Peyer's patch (tissue), 4 donors: Measurements from ENCODE around the gene ZNF845. TPM values are rescaled to one million over a fixed set of nuclear protein-coding genes. Genes with fewer than 3 reads are reported as not detected.
A peak's percentile ranks its signal among the peaks of the same experiment; 100 is the strongest.
"Not testable (repeated sequence)": the region's sequence is repeated elsewhere in the genome, so short reads cannot be mapped to it uniquely, and the experiment has no call there.

Experiments
- DNase-seq, 3 donors: peaks; one replicate each; pipeline ENCODE4 v3.0.0-alpha.2; 2017 to 2019
- H3K27ac ChIP-seq, 4 donors: fragments of 200-600 bp; sonication (generic); one replicate each; pipeline ENCODE4 v1.5.1; 2016 to 2019
- H3K27me3 ChIP-seq, 2 donors: fragments of 200-600 bp; sonication (generic); one replicate each; pipeline ENCODE4 v1.5.1; 2019
- H3K36me3 ChIP-seq, 3 donors: fragments of 200-600 bp; sonication (generic); one replicate each; pipeline ENCODE4 v1.5.1; 2016 to 2019
- H3K4me1 ChIP-seq, 4 donors: fragments of 200-600 bp; sonication (generic); one replicate each; pipeline ENCODE4 v1.5.1; 2016 to 2019
- H3K4me3 ChIP-seq, 4 donors: fragments of 200-600 bp; sonication (generic); 1 replicate in 3 of 4; 2 replicates in 1 of 4; pipeline ENCODE4 v1.5.1; 2016 to 2019; ENCODE audit warnings: mild to moderate bottlenecking in 1 of 4
- H3K9me3 ChIP-seq, 4 donors: fragments of 200-600 bp; sonication (generic); one replicate each; pipeline ENCODE4 v1.5.1; 2016 to 2019; ENCODE audit warnings: mild to moderate bottlenecking in 1 of 4
- POLR2A ChIP-seq, 2 donors: fragments of 450-650 bp; IDR thresholded peaks; one replicate each; pipeline ENCODE4 v1.5.1; 2017; ENCODE audit warnings: antibody characterized with exemption in 2 of 2, mild to moderate bottlenecking in 2 of 2, moderate library complexity in 2 of 2
- total RNA-seq, 4 donors: library from RNA; depleted of rRNA; stranded (reverse); fragments of >200 nt; gene quantifications; one replicate each; pipeline ENCODE4 v1.1.0, GENCODE V29; 2016
- TF ChIP-seq, protein P1 (sequence below), 6 experiments: fragments of 450-650 bp in 4 of 6; fragments of 200-600 bp in 2 of 6; sonication (generic) in 1 of 6; IDR thresholded peaks; one replicate each; pipeline ENCODE4 v1.5.1; 2017 to 2019; ENCODE audit warnings: antibody characterized with exemption in 6 of 6, mild to moderate bottlenecking in 3 of 6, moderate library complexity in 1 of 6

Gene ZNF845
- total RNA-seq, 4 donors from 2014 or later, result 6.6 to 7.4 (median 6.9) TPM

DNA sequence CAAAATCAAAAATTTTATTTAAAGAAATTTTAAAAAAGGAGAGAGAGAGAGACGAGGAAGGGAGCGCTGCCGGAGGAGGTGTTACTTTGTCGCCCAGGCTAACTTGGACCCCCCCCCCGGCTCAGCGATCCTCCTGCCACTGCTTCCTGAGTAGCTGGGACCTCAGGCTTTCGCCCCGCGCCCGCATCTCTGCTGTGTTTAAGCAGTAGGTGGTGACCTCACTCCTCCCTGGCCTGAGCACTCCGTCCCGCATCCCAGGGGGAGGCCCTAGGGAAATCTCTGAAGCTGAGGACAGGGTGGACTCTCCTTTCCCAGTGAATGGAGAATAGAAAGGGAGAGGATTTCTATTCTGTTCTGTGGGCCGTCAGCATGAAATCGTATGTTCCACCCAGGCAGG lies 485 bp upstream of the ZNF845 start:
- no peaks in the 10 kb centered on the region for H3K27me3 ChIP-seq
- peak overlapping the region in 3 of 4 donors; percentile 49 to 63 (median 58) for H3K27ac ChIP-seq
- H3K4me3 ChIP-seq, result peak overlapping the region; percentile 58 to 70 (median 66)
- peak; percentile 30 to 69 (median 66) for DNase-seq
- no peaks in the 10 kb centered on the region for H3K4me1 ChIP-seq
- peaks cover 0 to 4% (median 0%) of the 10 kb centered on the region in 3 donors for H3K36me3 ChIP-seq
- peaks cover 0 to 8% (median under 1%) of the 10 kb centered on the region in 4 donors for H3K9me3 ChIP-seq
- TF ChIP-seq, protein P1, sequence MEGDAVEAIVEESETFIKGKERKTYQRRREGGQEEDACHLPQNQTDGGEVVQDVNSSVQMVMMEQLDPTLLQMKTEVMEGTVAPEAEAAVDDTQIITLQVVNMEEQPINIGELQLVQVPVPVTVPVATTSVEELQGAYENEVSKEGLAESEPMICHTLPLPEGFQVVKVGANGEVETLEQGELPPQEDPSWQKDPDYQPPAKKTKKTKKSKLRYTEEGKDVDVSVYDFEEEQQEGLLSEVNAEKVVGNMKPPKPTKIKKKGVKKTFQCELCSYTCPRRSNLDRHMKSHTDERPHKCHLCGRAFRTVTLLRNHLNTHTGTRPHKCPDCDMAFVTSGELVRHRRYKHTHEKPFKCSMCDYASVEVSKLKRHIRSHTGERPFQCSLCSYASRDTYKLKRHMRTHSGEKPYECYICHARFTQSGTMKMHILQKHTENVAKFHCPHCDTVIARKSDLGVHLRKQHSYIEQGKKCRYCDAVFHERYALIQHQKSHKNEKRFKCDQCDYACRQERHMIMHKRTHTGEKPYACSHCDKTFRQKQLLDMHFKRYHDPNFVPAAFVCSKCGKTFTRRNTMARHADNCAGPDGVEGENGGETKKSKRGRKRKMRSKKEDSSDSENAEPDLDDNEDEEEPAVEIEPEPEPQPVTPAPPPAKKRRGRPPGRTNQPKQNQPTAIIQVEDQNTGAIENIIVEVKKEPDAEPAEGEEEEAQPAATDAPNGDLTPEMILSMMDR (IDR thresholded peaks at IDR 0.05), result no peak
- no peak for TF ChIP-seq POLR2A (IDR thresholded peaks at IDR 0.05)

DNA sequence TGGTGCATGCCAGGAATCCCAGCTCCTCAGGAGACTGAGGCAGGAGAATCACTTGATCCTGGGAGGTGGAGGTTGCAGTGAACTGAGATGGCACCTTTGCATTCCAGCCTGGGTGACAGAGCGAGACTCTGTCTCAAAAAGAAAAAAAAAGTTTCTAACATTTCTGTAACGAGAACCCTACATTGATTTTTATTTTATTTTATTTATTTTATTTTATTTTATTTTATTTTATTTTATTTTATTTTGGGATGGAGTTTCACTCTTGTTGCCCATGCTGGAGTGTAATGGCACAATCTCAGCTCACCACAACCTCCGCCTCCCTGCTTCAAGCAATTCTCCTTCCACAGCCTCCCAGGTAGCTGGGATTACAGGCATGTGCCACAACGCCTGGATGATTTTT lies 10.9 kb downstream of the ZNF845 start:
- H3K4me1 ChIP-seq, DNase-seq, H3K4me3 ChIP-seq, H3K27me3 ChIP-seq, H3K27ac ChIP-seq: not testable (repeated sequence)
- H3K36me3 ChIP-seq, result peaks cover 0 to 100% (median 5%) of the 10 kb centered on the region in 3 donors
- peaks cover 0 to 70% (median 18%) of the 10 kb centered on the region in 4 donors for H3K9me3 ChIP-seq

DNA sequence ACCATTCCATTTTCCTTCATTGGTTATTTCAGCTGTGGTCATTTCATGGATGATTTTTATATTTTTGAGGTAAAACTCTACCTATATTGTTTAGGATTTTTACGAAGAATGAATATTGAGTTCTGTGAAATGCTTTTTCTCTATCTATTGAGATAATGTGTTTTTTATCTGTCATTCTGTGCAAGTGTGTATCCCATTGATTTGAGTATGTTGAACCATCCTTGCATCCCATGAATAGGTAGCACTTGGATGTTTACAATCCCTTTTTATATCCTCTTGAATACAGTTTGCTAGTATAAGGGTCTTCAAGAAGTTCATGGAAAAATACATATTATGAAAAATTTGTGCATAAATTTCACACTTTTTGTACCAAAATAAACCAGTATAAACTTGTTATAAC lies 22.2 kb downstream of the ZNF845 start:
- Histone ChIP-seq H3K27me3 (no peaks in the 10 kb centered on the region), H3K36me3 (peaks cover 0 to 23% (median 6%) of the 10 kb centered on the region in 3 donors), H3K9me3 (peaks cover 0 to 77% (median 25%) of the 10 kb centered on the region in 4 donors), H3K4me1 (no peaks in the 10 kb centered on the region), H3K27ac (no peak overlapping the region), H3K4me3 (no peak overlapping the region)
- TF ChIP-seq POLR2A (IDR thresholded peaks at IDR 0.05), result no peak
- TF ChIP-seq, protein P1 (IDR thresholded peaks at IDR 0.05), result no peak
- no peak for DNase-seq

DNA sequence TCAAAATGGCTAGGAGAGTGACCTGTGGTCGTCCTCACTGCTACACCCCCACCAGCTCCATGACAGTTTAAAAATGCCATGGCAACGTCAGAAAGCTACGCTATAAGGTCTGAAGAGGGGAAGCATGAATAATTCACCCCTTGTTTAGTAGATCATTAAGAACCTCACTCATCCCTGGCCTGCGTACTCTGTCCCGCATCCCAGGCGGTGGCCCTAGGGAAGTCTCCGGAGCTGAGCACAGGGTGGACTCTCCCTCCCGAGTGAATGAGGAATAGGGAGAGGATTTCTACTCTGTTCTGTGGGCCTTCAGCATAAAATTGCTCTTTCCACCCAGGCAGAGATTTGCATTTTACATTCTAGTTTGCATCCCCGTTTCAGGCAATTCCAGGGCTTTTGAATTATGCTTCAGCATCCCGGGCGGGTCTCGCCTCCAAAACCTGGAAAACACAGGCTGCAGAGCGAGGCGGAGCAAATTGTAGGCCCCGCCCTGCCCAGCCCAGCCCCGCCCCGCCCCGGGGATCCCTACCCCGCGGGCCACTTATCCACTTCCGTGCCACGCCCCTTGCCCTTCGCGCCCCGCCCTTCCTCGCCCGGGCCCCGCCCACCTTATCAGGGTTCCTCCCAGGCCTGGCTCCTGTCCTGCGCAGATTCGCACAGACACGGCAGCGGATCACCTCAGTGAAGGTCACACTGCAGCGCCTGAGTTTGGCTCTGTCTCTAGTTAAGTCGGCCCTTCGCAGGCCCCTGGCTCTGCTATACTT lies 24.5 kb downstream of the ZNF845 start:
- no peak overlapping the region for H3K4me3 ChIP-seq
- TF ChIP-seq, protein P1 (IDR thresholded peaks at IDR 0.05), result no peak
- no peak for TF ChIP-seq POLR2A (IDR thresholded peaks at IDR 0.05)
- peaks cover 0 to under 1% (median 0%) of the 10 kb centered on the region in 3 donors for H3K36me3 ChIP-seq
- H3K4me1 ChIP-seq, result no peaks in the 10 kb centered on the region
- DNase-seq, result no peak
- no peaks in the 10 kb centered on the region for H3K27me3 ChIP-seq
- H3K9me3 ChIP-seq, result peaks cover 0 to 55% (median 11%) of the 10 kb centered on the region in 4 donors
- no peak overlapping the region for H3K27ac ChIP-seq

DNA sequence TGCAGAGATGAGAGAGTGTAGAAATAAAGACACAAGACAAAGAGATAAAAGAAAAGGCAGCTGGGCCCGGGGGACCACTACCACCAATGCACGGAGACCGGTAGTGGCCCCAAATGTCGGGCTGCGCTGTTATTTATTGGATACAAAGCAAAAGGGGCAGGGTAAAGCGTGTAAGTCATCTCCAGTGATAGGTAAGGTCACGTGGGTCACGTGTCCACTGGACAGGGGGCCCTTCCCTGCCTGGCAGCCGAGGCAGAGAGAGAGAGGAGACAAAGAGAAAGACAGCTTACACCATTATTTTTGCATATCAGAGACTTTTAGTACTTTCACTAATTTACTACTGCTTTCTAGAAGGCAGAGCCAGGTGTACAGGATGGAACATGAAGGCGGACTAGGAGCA lies 26.5 kb downstream of the ZNF845 start:
- H3K4me1 ChIP-seq, H3K27ac ChIP-seq, DNase-seq, H3K4me3 ChIP-seq, H3K36me3 ChIP-seq, H3K27me3 ChIP-seq: not testable (repeated sequence)
- peaks cover 0 to 35% (median 4%) of the 10 kb centered on the region in 4 donors for H3K9me3 ChIP-seq

DNA sequence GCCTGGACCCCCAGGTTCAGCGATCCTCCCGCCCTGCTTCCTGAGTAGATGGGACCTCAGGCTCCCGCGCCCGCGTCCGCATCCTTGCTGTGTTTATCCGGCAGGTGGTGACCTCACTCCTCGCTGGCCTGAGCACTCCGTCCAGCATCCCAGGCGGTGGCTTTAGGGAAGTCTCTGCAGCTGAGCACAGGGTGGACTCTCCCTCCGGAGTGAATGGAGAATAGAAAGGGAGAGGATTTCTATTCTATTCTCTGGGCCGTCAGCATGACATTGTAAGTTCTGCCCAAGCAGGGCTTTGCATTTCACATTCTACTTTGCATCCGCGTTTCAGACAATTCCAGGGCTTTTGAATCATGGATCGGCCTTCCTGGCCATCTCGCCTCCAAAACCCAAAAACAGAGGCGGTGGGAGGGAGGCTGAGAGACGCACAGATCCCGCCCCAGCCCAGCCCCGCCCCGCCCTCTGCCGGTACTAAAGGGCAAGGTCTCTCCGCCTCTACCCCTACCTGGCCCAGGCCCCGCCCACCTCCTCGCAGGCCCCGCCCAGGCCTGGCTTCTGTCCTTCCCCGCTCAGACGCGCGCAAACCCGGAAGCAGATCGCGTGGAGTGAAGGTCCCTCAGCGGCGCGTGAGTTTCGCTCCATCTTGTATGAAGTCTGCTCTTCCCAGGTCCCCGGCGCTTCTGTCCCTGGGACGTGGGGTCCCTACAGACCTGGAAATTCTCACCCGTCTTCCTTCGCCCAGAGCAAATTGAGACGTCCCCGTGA lies 31.8 kb downstream of the ZNF845 start, which contains the start of gene ZNF525:
Gene ZNF525 (plus strand): TSS at position 572 of the 765 bp plus-strand sequence. CDS start 6,577 bp downstream, outside the sequence.
- Histone ChIP-seq H3K27ac (peak within 1 kb of the TSS; percentile 65 to 82 (median 70)), H3K9me3 (no peaks in the 10 kb centered on the region), H3K36me3 (no peaks in the 10 kb centered on the region), H3K4me3 (peak within 1 kb of the TSS; percentile 57 to 81 (median 76)), H3K4me1 (no peaks in the 10 kb centered on the region), H3K27me3 (no peaks in the 10 kb centered on the region)
- TF ChIP-seq, protein P1 (IDR thresholded peaks at IDR 0.05), result peak in 3 of 6 experiments; percentile 2 to 51 (median 49)
- peak; percentile 42 to 49 for TF ChIP-seq POLR2A (IDR thresholded peaks at IDR 0.05)
- peak; percentile 96 to 98 (median 98) for DNase-seq
